Activated CD4-positive, CD25-positive, alpha-beta regulatory T cell treated with anti-CD3 and anti-CD28 coated beads, Interleukin-2, amount 50 U/mL, for 24 hours (primary cell): ENCODE data around the gene POLR3B.
"Not testable (repeated sequence)": the region's sequence is repeated elsewhere in the genome, so short reads cannot be mapped to it uniquely, and the experiment has no call there.

Source experiments
- ATAC-seq, 2 donors: fragments of 150-1000 bp; cut with Tn5 transposase; one replicate each; pipeline ENCODE4 v1.10.0; 2021; ENCODE audit warnings: mild to moderate bottlenecking in 1 of 2, moderate library complexity in 1 of 2

The POLR3B gene

DNA sequence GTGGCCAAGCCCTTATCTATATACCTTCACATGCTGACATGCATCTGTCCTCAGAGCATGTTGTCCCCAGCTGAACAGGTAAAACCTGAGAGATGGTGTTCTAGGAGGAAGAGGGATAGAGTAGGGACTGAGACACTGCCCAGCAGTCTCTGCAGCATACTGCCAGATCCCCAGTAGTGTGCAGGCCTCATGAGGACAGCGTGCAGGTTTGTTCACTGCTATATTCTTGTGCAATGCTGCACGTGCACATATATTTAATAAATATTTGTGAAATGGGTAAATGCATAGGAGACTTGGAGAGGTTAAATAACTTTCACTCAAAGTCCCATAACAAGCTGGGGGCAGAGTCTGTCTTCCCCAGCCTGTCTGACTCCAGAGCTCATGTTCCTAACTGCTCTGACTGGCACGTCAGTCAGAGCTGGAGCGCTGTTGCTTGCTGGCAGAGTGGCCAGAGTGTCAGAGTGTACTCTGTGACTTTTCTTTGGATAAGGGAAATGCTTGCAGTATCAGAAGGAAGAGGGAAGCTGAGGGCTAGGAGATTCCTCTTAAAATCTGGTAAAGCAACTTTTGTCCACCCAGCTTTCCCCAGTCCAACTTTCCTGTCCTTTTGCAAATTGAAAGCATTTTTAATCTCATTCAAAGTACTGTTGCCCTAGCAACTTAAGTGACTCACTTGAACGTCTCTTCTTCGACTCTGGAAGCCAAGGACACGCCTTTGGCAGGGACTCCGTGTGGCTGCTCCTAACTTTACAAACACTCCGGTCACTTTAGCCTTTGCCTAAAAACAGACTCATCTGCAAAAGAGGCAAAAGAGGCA, 14.9 kb upstream of the POLR3B start:
- no peak for ATAC-seq

DNA sequence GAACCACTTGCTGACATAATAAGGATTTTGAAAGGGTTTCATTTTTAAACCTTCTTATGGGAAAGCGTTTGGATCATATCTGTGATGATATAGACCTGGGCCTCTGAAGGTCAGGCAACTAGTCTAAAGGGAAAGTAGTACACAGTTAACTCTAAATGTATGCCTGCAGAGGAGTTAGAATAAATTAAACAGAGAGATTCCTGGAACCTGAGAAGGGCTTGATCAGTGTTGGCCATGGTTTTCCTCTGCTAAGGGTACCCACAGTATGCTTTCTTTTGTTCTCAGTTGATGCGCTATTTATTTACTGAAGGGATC, 14.4 kb upstream of the POLR3B start:
- ATAC-seq: no peak

DNA sequence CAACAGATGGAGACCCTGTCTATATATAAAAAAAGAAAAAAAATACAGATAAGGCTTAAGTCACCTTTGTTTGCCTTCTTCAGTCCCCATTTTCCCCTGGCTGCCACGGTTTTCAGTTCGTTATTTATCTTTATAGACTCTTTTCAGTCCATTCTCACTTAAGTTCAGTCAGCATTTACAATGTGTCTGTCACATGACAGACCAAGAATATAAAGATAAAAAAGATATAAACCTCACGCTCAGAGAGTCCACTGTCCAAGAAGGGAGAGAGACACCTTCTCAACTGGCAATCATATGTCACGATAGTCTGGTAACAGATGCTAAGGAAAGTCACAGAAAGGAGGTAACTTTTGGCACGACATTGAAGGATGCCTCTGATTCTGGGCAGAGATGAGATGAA, 13.4 kb upstream of the POLR3B start:
- ATAC-seq: no peak

DNA sequence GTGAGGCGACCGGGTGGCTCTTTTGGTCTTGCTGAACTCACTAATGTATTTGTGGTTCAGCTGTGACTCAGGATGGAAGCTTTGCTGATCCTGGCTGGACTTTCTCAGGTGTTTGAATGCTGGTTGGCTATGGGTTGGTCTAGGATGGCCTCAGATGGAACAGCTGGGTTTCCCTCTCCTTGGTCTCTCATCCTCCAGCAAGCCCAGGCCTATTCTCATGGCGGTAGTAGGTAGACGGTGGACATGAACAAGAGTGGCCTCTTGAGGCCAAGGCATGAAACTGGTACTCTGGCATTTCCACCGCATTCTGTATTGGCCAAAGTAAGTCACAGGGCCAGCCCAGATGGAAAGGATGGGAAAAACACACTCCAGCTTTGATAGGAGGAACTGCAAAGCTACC, 11.8 kb upstream of the POLR3B start:
- ATAC-seq: no peak

DNA sequence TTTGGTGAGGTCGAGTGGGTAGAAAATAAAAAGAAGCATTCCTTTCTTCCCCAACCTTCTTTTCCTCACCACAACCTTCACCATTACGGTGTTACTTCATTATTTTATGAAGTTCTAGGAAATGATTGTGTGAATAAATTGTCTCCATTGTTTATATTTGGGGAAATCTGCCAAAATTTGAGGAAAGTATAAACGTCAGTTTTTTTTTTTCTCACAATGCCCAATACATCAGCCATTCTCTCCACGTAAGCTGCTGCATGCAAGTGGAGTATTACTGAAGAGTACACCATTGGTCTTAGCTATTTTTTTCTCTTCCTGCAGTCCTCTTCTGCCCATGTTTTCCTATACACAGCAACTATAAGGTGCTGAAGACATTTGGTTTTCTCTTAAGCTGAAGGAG, 9.1 kb upstream of the POLR3B start:
- no peak for ATAC-seq

DNA sequence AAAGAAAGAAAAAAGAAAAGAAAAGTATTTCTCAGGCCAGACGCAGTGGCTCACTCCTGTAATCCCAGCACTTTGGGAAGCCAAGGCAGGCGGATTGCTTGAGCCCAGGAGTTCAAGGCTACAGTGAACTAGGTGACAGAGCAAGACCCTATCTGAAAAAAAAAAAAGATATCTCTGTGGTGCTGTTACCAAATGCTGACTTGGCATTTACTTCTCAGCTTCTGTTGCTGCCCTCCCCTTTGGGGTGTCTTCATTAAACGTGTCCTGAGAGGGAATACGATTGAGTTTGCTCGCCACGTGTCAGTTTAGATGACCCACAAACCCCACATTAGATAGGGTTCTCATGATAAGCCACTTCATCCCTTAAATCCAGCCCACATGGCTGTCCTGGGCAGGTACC, 4.4 kb upstream of the POLR3B start:
- ATAC-seq: no peak

DNA sequence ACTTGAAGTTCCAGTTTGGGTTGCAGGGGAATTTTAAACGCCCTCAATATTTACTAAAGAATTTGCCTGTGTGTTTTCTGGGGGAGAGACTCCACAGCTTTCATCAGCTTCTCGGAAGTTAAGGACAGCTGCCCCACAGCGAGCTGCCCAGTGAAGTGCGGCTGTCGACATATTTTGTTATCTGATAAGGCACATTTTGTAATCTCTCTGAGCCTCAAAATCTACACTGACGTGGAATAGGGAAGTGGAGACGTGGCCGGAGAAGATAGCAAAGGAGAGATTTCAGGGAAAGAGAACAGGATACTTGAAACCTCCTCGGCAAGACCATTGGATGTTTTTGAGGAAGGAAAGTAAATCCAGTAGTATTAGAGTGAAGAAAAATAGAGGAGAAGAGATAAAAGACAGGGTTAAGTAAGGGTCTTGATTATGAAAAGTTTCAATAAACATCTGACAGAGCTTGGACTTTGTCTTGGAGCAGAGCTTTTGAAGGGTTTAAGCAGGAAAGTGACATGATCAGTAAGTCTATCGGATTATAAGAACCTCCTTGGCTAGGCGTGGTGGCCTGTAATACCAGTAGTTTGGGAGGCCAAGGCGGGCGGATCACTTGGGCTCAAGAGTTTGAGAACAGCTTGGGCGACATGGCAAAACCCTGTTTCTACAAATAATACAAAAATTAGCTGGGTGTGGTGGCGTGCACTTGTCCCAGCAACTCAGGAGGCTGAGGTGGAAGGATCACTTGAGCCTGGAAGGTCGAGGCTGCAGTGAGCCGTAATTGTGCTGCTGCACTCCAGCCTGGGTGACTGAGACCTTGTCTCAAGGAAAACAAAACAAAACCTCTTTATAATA, 1.1 kb downstream of the POLR3B start:
- no peak for ATAC-seq

GRCh38 chr12:106359646-106360399, 2.3 kb downstream of the POLR3B start:
- no peak for ATAC-seq

- ATAC-seq: no peak
These were observed 2.9 kb downstream of the POLR3B start for GRCh38 chr12:106360400-106360994.

- no peak for ATAC-seq
These were observed 5.4 kb downstream of the POLR3B start for GRCh38 chr12:106362971-106363370.

GRCh38 chr12:106364261-106364660, 6.7 kb downstream of the POLR3B start:
- no peak for ATAC-seq

GRCh38 chr12:106369624-106370346, 12.2 kb downstream of the POLR3B start:
- ATAC-seq: no peak

DNA sequence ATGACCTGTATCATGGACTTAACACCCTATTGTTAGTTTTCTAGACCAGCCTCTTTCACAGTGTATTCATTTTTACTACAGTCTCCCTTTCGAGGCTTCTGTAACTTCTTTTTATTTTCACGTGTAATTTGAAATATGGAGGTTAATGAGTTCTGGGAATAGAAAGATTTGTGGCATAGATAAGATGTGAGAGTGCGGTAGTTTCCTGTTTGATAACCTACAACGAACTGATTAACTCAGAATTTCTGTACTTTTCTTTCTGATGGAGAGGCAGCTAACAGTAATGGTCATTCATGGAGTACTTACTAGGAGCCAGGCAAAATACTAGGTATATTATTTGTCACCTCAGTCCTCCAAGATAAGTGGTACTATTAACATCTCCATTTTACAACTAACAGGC, 21.2 kb downstream of the POLR3B start:
- no peak for ATAC-seq

DNA sequence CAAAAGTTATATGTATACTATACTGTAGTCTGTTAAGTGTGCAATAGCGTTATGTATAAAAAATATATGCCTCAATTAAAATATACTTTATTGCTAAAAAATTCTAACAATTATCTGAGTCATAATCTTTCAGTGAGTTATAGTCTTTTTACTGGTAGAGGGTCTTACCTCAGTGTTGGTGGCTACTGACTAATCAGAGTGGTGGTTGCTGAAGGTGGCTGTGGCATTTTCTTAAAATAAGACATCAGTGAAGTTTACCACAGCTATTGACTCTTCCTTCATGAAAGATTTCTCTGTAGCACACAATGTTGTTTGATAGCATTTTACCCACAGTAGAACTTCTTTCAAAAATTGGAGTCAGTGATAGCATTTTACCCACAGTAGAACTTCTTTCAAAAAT, 23.4 kb downstream of the POLR3B start:
- ATAC-seq: no peak

- not testable (repeated sequence) for ATAC-seq
These were observed 24.3 kb downstream of the POLR3B start for GRCh38 chr12:106381866-106382265.

GRCh38 chr12:106386813-106387535, 29.4 kb downstream of the POLR3B start:
- no peak for ATAC-seq

DNA sequence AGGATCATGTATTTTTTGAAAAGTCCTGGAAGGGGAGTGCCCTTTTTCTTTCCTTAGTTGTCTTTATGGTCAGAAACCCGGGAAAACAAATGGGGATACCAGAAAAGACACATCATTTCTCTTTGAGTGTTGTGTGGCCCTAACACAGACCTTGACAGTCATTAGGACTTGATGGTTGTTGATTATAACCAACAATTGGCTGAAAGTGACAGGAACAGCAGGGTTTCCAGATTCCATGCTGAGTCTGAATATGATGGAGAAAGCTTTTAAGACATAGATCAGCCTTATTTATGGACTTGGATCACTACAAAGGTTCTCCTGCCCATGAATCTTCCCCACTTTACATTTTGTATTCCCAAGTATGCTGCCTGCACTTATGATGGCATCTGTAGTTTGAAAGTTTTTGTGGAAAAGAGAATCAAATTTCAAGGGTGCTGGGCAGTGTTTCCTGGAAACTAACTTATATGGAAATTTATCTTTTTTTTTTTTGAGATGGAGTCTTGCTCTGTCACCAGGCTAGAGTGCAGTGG, 30.4 kb downstream of the POLR3B start:
- ATAC-seq: no peak

DNA sequence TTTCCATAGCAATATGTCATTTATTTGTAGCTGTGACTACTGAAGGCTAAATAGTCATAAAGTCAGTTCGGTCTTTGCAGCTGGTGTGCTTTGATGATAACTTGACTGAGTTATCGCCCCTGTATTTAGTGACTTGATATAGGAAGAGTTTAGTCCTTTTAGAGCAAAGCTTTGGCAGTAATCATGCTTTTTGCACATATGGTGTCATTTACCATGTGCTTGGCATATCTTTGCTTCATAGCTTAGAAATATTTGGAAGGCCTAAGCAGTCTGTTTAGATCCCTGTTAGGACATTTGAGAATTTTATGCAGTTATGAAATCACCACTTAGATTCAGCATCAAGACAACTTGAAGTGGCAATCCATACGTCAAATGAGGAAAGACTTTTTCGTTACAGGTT, 31.6 kb downstream of the POLR3B start:
- ATAC-seq: no peak

DNA sequence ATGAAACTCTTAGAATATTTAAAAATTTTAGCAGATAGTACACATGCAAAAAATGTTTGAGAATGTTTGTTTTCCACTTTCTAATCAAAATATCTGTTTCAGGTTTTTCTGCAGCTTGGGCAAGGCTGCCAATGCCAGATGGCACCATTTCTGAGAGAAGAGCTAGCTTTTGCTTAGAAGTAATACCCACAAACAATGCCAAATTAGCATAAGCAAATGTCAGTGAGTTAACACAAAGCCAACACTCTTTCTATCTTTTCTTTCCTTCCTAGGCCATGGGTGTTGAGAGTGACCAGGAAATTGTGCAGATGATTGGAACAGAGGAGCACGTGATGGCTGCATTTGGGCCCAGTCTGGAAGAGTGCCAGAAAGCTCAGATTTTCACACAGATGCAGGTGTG, 35.2 kb downstream of the POLR3B start:
- ATAC-seq: no peak

GRCh38 chr12:106409878-106410277, 52.3 kb downstream of the POLR3B start:
- ATAC-seq: no peak

- no peak for ATAC-seq
These were observed 55.0 kb downstream of the POLR3B start for GRCh38 chr12:106412563-106412962.
